ENCODE measurements around the gene CDK5RAP2. TPM values are rescaled to one million over a fixed set of nuclear protein-coding genes. Genes with fewer than 3 reads are reported as not detected.

The CDK5RAP2 gene
- total RNA-seq, 6 experiments from 2014 or later: 25.9 to 61.6 (median 34.7) TPM

Other genes with a start within 250 kb of the CDK5RAP2 start
- gene MEGF9, start 134.3 kb upstream of the CDK5RAP2 start, total RNA-seq: 10 to 100 TPM; 26.8 to 49.0 (median 38.2) TPM
- gene FBXW2, start 213.2 kb upstream of the CDK5RAP2 start, total RNA-seq: 10 to 100 TPM; 26.5 to 42.5 (median 35.6) TPM